ENCODE results near the gene CETN3.

- TF ChIP-seq GATA2 (IDR thresholded peaks at IDR 0.05; ENCODE audit: low read depth, low read length) (peak; percentile 47; the same call in 1 of the 2 replicates), GATA3 (IDR thresholded peaks at IDR 0.05; ENCODE audit: low read depth, low read length) (no peak)
Measured at GRCh38 chr5:90356622-90357021, 52.9 kb downstream of the CETN3 start.
